Hepatocyte (in vitro differentiated cells): ENCODE data around the gene LYSMD2.

Source experiments
- EZH2 ChIP-seq: fragments of 200-600 bp; sonication (generic); IDR thresholded peaks from 2 replicates; pipeline ENCODE4 v1.6.1; 2016; ENCODE audit warnings: antibody characterized with exemption, mild to moderate bottlenecking, borderline replicate concordance
- EZH2phosphoT487 ChIP-seq: fragments of 200-600 bp; sonication (generic); IDR thresholded peaks from one replicate; pipeline ENCODE4 v1.6.1; 2018; ENCODE audit warnings: antibody characterized with exemption, mild to moderate bottlenecking, low read depth, moderate library complexity; ENCODE audit not compliant: unreplicated experiment, severe bottlenecking
- TF ChIP-seq, protein P1 (sequence below): fragments of 200-600 bp; sonication (generic); IDR thresholded peaks from 2 replicates; pipeline ENCODE4 v1.5.1; 2016; ENCODE audit warnings: antibody characterized with exemption, mild to moderate bottlenecking; ENCODE audit not compliant: poor library complexity

DNA sequence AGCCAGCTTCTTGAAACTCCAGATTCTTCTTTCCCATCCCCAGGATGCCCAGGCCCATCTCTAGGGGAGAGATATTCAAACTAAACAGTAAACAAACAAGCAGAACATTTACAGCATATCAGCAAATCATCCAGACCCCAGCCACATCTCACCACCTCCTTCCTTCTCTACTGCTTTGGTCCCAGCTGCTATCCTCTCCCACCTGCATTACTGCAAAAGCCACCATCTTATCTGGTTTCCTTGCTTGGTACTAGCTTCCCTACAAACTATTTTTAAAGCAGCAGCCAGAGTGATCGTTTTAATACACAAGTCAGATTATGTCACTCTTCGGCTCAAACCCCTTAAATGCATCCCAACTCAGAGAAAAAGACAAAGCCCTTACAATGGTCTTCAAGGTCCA lies 4.8 kb downstream of the LYSMD2 start:
- TF ChIP-seq, protein P1, sequence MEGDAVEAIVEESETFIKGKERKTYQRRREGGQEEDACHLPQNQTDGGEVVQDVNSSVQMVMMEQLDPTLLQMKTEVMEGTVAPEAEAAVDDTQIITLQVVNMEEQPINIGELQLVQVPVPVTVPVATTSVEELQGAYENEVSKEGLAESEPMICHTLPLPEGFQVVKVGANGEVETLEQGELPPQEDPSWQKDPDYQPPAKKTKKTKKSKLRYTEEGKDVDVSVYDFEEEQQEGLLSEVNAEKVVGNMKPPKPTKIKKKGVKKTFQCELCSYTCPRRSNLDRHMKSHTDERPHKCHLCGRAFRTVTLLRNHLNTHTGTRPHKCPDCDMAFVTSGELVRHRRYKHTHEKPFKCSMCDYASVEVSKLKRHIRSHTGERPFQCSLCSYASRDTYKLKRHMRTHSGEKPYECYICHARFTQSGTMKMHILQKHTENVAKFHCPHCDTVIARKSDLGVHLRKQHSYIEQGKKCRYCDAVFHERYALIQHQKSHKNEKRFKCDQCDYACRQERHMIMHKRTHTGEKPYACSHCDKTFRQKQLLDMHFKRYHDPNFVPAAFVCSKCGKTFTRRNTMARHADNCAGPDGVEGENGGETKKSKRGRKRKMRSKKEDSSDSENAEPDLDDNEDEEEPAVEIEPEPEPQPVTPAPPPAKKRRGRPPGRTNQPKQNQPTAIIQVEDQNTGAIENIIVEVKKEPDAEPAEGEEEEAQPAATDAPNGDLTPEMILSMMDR: no peak
- TF ChIP-seq EZH2: no peak
- TF ChIP-seq EZH2phosphoT487: no peak
